Glomerular visceral epithelial cell (primary cell): ENCODE data around the gene STK36.

Source experiments
- DNase-seq: peaks from one replicate; pipeline ENCODE4 v3.0.0-alpha.2; 2016; ENCODE audit errors: extremely low spot score

STK36 gene

GRCh38 chr2:218746470-218746795, 74.5 kb downstream of the STK36 start:
- no peak for DNase-seq

GRCh38 chr2:218746960-218747359, 75.1 kb downstream of the STK36 start:
- DNase-seq = no peak

GRCh38 chr2:218748741-218749441, 77.0 kb downstream of the STK36 start:
- no peak for DNase-seq
